ENCODE data around the gene SNX2. TPM values are rescaled to one million over a fixed set of nuclear protein-coding genes. Genes with fewer than 3 reads are reported as not detected.

The SNX2 gene, protein sequence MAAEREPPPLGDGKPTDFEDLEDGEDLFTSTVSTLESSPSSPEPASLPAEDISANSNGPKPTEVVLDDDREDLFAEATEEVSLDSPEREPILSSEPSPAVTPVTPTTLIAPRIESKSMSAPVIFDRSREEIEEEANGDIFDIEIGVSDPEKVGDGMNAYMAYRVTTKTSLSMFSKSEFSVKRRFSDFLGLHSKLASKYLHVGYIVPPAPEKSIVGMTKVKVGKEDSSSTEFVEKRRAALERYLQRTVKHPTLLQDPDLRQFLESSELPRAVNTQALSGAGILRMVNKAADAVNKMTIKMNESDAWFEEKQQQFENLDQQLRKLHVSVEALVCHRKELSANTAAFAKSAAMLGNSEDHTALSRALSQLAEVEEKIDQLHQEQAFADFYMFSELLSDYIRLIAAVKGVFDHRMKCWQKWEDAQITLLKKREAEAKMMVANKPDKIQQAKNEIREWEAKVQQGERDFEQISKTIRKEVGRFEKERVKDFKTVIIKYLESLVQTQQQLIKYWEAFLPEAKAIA
- 38.3 TPM for total RNA-seq

DNA sequence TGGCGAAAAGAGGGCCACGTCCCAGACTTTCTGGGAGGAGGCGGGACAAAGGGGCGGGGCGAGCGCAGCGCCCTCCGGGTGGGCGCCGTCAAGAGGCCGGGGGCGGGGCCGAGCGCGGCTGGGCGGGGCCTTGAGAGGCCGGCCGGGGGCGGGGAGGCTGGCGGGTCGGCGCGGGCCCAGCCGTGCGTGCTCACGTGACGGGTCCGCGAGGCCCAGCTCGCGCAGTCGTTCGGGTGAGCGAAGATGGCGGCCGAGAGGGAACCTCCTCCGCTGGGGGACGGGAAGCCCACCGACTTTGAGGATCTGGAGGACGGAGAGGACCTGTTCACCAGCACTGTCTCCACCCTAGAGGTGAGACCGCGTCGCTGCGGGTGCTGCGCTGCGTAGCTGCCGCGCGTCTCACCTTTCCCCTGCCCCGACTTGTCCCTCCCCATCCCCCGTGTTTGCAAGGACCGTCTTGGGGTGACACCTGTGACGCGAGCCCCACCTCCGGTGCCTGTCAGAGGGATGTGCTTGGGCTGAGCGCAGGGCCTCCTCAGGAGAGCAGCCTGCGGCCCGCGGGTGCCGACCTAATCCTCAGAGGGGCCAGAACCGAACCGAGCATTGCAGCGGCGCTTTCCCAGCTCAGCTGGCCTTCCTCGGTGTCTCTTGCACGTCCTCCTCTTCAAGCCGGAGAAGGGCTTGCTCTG is at the start of gene SNX2:
Gene SNX2, plus strand, starts transcription at position 220 of the 689 bp plus-strand sequence. Its CDS starts 24 bp downstream, at position 244.
- peak within 1 kb of the TSS; percentile 78 for H3K27ac ChIP-seq
- TF ChIP-seq POLR2AphosphoS5 (IDR thresholded peaks at IDR 0.05; ENCODE audit: insufficient read depth in 1 of 2, low read depth in 1 of 2) (peak in 1 of 2 donors; percentile 89), POLR2A (IDR thresholded peaks at IDR 0.05) (peak in 1 of 2 donors; percentile 67)
- TF ChIP-seq, protein P1, sequence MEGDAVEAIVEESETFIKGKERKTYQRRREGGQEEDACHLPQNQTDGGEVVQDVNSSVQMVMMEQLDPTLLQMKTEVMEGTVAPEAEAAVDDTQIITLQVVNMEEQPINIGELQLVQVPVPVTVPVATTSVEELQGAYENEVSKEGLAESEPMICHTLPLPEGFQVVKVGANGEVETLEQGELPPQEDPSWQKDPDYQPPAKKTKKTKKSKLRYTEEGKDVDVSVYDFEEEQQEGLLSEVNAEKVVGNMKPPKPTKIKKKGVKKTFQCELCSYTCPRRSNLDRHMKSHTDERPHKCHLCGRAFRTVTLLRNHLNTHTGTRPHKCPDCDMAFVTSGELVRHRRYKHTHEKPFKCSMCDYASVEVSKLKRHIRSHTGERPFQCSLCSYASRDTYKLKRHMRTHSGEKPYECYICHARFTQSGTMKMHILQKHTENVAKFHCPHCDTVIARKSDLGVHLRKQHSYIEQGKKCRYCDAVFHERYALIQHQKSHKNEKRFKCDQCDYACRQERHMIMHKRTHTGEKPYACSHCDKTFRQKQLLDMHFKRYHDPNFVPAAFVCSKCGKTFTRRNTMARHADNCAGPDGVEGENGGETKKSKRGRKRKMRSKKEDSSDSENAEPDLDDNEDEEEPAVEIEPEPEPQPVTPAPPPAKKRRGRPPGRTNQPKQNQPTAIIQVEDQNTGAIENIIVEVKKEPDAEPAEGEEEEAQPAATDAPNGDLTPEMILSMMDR (IDR thresholded peaks at IDR 0.05), result no peak
- peaks cover 40% of the 10 kb centered on the region for H3K4me1 ChIP-seq
- intact Hi-C loops (cut with DNase I), result no loop called here
- no peaks in the 10 kb centered on the region for H3K27me3 ChIP-seq
- no peaks in the 10 kb centered on the region for H3K36me3 ChIP-seq
- DNase-seq (ENCODE audit: extremely low spot score in 2 of 2), result peak in 1 of 2 donors; percentile 93
- H3K4me3 ChIP-seq, result peak within 1 kb of the TSS; percentile 67 to 85
- no peaks in the 10 kb centered on the region for H3K9me3 ChIP-seq

DNA sequence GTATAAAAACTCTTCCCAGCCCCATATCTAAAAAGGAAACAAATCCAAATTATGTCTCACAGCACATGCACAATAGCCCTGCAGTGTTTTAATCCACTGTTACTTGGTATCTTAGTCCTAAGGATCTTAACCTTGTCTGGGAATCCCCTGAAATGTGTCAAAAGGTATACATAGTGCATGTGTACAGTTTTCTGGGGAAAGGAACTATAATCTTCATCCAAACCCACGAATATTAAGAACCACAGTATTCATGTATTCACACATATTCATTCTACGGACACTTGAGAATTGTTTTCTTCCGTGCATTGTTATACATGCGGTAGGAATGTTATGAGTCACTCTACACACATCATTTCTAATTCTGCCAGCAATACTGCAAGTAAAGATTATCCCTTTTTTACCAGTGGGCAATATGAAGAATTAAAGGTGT is 47.8 kb upstream of the SNX2 start:
- Histone ChIP-seq H3K36me3 (no peaks in the 10 kb centered on the region), H3K9me3 (no peaks in the 10 kb centered on the region), H3K27ac (no peak overlapping the region), H3K4me3 (no peak overlapping the region), H3K4me1 (no peaks in the 10 kb centered on the region), H3K27me3 (no peaks in the 10 kb centered on the region)
- intact Hi-C loops (cut with DNase I), result no loop called here
- TF ChIP-seq, protein P1 (IDR thresholded peaks at IDR 0.05), result no peak
- TF ChIP-seq POLR2AphosphoS5 (IDR thresholded peaks at IDR 0.05; ENCODE audit: insufficient read depth in 1 of 2, low read depth in 1 of 2), result no peak
- no peak for TF ChIP-seq POLR2A (IDR thresholded peaks at IDR 0.05)
- no peak for DNase-seq (ENCODE audit: extremely low spot score in 2 of 2)

DNA sequence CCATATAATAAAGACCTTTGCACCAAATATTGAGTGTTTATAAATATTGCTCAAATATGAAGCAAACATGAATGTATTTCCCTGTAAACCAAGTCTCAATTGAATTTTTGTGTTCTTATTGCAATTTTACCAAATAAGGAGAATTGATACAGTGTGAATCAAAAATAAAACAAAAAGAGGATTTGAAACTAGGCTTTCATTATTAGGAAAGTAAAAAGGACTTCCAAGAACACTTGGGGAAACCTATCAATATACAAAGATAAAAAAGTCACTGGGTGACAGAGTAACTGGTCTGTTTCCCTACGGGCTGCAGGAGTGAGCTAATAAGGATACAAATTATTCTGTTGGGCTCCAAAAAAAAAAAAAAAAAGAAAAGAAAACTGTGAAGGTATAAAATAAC is 44.8 kb upstream of the SNX2 start:
- Histone ChIP-seq H3K4me3 (no peak overlapping the region), H3K27ac (no peak overlapping the region), H3K36me3 (no peaks in the 10 kb centered on the region), H3K9me3 (no peaks in the 10 kb centered on the region), H3K27me3 (no peaks in the 10 kb centered on the region), H3K4me1 (no peaks in the 10 kb centered on the region)
- intact Hi-C loops (cut with DNase I), result no loop called here
- TF ChIP-seq POLR2A (IDR thresholded peaks at IDR 0.05) (no peak), POLR2AphosphoS5 (IDR thresholded peaks at IDR 0.05; ENCODE audit: insufficient read depth in 1 of 2, low read depth in 1 of 2) (no peak)
- TF ChIP-seq, protein P1 (IDR thresholded peaks at IDR 0.05), result no peak
- no peak for DNase-seq (ENCODE audit: extremely low spot score in 2 of 2)

DNA sequence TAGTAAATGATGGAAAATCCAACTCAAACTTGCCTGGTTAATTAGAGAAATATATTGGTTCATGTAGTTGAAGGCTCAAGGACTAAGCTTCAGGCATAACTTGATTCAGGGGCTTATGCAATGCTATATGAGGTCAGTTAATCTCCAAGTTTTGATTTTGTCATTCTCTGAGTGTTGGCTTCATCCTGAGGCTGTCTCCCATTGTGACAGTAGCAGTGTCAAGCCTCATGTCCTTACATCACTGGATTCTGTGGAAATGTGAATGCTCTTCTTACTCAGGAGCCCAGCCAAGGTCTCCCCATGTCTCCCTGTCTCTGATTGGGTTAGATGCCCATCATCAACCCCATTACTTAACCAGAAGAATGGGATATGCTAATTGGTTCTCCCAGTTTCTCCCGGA is 44.4 kb upstream of the SNX2 start:
- intact Hi-C loops (cut with DNase I), result no loop called here
- TF ChIP-seq POLR2AphosphoS5 (IDR thresholded peaks at IDR 0.05; ENCODE audit: insufficient read depth in 1 of 2, low read depth in 1 of 2) (no peak), POLR2A (IDR thresholded peaks at IDR 0.05) (no peak)
- TF ChIP-seq, protein P1 (IDR thresholded peaks at IDR 0.05), result no peak

More for the DNA sequence above, 44.4 kb upstream of the SNX2 start:
- Histone ChIP-seq H3K36me3 (no peaks in the 10 kb centered on the region), H3K9me3 (no peaks in the 10 kb centered on the region), H3K4me1 (no peaks in the 10 kb centered on the region), H3K4me3 (no peak overlapping the region), H3K27me3 (no peaks in the 10 kb centered on the region), H3K27ac (no peak overlapping the region)
- no peak for DNase-seq (ENCODE audit: extremely low spot score in 2 of 2)

Data from vagina (tissue), 2 donors.